ENCODE results near the gene CD58.

Gene CD58

DNA sequence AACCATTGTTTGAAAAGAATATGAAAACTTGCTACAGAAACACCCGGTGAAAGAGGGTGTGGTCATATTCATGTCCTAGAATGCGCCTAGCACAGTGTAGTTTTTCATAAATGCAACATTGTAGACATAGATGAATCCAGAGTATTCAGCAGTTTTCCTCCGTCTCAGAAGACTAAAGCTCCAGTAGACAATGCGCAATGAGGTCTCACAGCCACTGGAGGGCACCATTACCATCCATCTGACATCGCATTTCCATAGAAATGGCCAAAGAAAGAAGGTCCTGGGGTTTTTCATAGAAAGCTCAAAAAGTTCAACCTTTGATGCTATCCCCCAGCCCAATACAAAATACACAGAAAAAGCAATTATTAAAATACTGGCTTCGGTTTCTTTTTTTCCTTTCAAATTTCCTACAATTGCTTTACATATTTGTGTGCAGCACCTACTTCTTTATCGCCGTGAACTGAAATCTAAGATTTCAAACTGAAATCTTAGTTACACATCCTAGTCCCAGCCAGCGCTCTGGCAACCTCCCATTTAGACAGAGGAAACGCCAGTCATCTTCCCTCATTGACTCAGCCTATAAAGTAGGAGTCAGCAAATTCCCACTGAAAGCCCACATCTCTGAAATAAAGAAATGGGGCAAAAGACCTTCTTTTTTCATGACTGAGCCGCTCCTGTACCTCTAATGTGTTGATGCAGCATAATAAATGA, 3.9 kb upstream of the CD58 start:
- Histone ChIP-seq H3K9me3 (ENCODE audit: severe bottlenecking) (no peaks in the 10 kb centered on the region), H3K4me3 (ENCODE audit: low read depth, low read length) (no peak overlapping the region), H3K36me3 (no peaks in the 10 kb centered on the region), H3K27ac (no peak overlapping the region), H3K27me3 (ENCODE audit: insufficient read depth, low read depth, severe bottlenecking) (no peaks in the 10 kb centered on the region)
- peak; percentile 53 for DNase-seq
- TF ChIP-seq, protein P1, sequence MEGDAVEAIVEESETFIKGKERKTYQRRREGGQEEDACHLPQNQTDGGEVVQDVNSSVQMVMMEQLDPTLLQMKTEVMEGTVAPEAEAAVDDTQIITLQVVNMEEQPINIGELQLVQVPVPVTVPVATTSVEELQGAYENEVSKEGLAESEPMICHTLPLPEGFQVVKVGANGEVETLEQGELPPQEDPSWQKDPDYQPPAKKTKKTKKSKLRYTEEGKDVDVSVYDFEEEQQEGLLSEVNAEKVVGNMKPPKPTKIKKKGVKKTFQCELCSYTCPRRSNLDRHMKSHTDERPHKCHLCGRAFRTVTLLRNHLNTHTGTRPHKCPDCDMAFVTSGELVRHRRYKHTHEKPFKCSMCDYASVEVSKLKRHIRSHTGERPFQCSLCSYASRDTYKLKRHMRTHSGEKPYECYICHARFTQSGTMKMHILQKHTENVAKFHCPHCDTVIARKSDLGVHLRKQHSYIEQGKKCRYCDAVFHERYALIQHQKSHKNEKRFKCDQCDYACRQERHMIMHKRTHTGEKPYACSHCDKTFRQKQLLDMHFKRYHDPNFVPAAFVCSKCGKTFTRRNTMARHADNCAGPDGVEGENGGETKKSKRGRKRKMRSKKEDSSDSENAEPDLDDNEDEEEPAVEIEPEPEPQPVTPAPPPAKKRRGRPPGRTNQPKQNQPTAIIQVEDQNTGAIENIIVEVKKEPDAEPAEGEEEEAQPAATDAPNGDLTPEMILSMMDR (IDR thresholded peaks at IDR 0.05; ENCODE audit: low read depth, low read length): peak; percentile 80

DNA sequence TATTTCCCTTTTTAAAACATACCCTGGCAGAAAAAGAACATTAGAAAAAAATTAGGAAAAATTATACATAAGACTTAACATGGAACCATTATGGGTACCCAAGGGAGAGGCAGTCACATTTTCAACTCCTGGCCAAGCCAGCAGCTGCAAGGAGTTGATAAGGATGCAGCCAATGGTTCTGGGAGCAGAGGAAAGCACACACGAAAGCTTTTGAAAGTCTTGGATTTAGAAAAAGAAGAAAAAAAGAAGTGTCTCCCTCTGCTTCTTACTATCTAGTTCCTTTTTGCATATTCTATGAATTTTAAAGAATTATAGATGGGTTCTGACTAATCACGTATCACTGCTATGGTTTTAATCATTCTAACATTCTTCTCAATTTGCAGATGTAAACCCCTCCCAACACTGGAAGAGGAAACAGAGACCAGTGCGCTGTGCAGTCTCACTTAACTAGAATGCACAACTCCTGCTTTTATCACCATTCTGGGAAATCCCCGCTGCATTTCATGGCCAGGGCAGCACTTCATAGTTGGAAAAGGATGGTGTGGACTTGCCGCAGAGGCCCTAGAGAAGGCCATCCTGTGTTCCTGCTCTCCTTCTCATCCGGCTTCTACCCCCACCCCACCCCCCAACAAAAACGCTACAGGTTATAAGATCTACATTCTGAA, 2.7 kb upstream of the CD58 start:
- H3K4me3 ChIP-seq (ENCODE audit: low read depth, low read length): no peak overlapping the region
- H3K36me3 ChIP-seq: no peaks in the 10 kb centered on the region
- DNase-seq: no peak
- TF ChIP-seq, protein P1 (IDR thresholded peaks at IDR 0.05; ENCODE audit: low read depth, low read length): no peak
- H3K27ac ChIP-seq: no peak overlapping the region
- H3K9me3 ChIP-seq (ENCODE audit: severe bottlenecking): no peaks in the 10 kb centered on the region
- no peaks in the 10 kb centered on the region for H3K27me3 ChIP-seq (ENCODE audit: insufficient read depth, low read depth, severe bottlenecking)

DNA sequence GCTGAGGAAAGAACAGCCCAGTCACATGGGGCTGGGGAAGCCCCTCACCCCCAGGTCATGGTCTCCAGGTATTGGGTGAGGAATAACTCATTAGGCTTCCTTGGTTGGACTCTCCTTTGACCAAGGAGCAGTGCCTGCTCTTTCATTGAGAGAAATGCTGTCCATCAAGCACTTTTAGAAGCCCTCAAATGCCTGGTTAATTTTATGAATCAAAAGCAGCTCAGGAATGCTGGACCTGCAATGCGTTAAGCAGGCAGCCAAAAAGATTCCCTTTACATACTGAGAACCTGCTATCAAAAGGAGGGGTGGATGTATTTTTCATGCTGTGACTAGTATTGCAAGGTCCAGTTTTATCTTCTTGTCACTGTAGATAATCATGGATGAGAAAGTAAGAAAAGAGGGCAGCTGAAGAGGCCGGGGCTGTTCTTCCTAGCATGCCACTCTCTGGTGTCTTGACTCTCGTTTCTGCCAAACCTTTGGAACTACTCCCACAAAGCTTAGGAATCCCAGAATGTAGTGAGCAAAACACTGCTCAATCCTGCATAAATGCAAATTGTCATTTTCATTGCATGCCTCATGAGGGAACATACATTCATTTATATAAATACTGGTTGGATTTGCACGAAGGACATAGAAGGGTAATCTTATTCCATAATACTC, 2.1 kb upstream of the CD58 start:
- Histone ChIP-seq H3K9me3 (ENCODE audit: severe bottlenecking) (no peaks in the 10 kb centered on the region), H3K36me3 (no peaks in the 10 kb centered on the region), H3K4me3 (ENCODE audit: low read depth, low read length) (no peak overlapping the region), H3K27ac (no peak overlapping the region), H3K27me3 (ENCODE audit: insufficient read depth, low read depth, severe bottlenecking) (no peaks in the 10 kb centered on the region)
- DNase-seq: no peak
- TF ChIP-seq, protein P1 (IDR thresholded peaks at IDR 0.05; ENCODE audit: low read depth, low read length): no peak

DNA sequence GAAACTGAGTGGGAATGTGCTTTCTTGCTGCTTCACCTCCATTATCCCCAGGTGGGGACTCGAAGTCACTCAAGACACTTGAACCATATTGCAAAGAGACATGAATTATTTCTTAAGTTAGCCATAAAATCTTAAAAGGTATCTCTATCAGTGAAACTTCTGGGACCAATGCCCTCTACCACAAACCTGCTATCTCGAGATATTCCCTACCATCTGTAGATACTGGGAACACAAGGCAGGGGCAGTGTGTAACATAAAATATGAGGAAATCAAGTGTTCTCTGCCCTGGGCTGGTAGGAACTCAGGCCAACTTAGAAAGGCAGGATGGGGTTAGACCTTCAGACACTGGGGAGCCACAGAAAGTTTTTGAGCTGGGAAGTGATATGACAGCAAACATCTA, 1.3 kb upstream of the CD58 start:
- no peak overlapping the region for H3K4me3 ChIP-seq (ENCODE audit: low read depth, low read length)
- H3K9me3 ChIP-seq (ENCODE audit: severe bottlenecking): no peaks in the 10 kb centered on the region
- H3K27ac ChIP-seq: no peak overlapping the region
- H3K36me3 ChIP-seq: no peaks in the 10 kb centered on the region
- H3K27me3 ChIP-seq (ENCODE audit: insufficient read depth, low read depth, severe bottlenecking): no peaks in the 10 kb centered on the region
- no peak for DNase-seq
- TF ChIP-seq, protein P1 (IDR thresholded peaks at IDR 0.05; ENCODE audit: low read depth, low read length): no peak

DNA sequence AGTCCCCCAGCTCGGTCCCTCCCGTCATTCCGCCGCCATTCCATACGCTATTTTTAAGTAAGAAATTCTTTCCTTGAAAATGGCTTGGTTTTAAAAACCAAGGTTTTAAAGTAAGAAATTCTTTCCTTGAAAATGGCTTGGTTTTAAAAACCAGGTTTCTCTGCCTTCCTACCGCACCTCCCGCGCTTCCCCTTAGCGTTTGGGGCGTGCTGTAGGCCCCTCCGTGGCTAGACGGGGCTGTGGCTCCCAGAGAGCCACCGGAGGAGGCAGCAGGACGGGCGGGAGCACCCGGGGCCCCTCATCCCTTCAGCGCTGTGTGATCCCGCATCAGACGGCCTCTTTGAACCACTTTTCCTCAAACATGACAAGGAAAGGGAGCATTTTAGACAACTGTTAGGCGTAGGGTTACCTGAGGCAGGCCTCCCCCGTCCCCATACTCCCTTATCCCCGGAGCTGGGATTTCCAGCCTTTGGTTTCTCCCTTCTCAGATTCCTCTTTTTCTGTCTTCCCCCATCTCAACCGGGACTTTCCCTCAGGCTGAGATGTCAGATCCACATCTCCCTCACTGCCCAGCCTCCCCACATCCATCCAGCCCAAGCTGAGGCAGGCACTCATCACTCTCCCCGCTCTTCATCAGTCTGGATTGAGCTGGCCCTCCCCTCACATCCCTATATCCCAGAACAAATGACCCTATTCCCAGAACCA, 541 bp upstream of the CD58 start:
- Histone ChIP-seq H3K9me3 (ENCODE audit: severe bottlenecking) (no peaks in the 10 kb centered on the region), H3K27ac (peak overlapping the region; percentile 81), H3K27me3 (ENCODE audit: insufficient read depth, low read depth, severe bottlenecking) (no peaks in the 10 kb centered on the region), H3K4me3 (ENCODE audit: low read depth, low read length) (peak overlapping the region; percentile 78), H3K36me3 (no peaks in the 10 kb centered on the region)
- peak; percentile 16 for DNase-seq
- TF ChIP-seq, protein P1 (IDR thresholded peaks at IDR 0.05; ENCODE audit: low read depth, low read length): no peak
